ENCODE data around the gene FOXJ2.

GRCh38 chr12:8034802-8035201, 2.3 kb downstream of the FOXJ2 start:
- TF ChIP-seq CTCF (IDR thresholded peaks at IDR 0.05), result no peak
- TF ChIP-seq POLR2A (IDR thresholded peaks at IDR 0.05), result no peak

All from lower leg skin (tissue), 3 donors.